Stimulated activated CD8-positive, alpha-beta memory T cell treated with anti-CD3 and anti-CD28 coated beads, Interleukin-7, amount 100 ng/mL, for 1 hour (primary cell): Measurements from ENCODE around the gene ADAM10.

Experiments
- DNase-seq, 2 donors: peaks; one replicate each; pipeline ENCODE4 v3.0.0-alpha.2; 2020; ENCODE audit warnings: low read depth in 2 of 2

Gene ADAM10

GRCh38 chr15:58715266-58715917 is 34.1 kb downstream of the ADAM10 start:
- no peak for DNase-seq

- DNase-seq = no peak
Measured at GRCh38 chr15:58710701-58711100, 38.8 kb downstream of the ADAM10 start.

GRCh38 chr15:58707397-58707796 is 42.1 kb downstream of the ADAM10 start:
- DNase-seq = no peak

- no peak for DNase-seq
Measured at GRCh38 chr15:58705105-58705504, 44.4 kb downstream of the ADAM10 start.

- no peak for DNase-seq
Measured at GRCh38 chr15:58704155-58704865, 45.2 kb downstream of the ADAM10 start.

- DNase-seq = no peak
Measured at GRCh38 chr15:58703610-58704009, 45.9 kb downstream of the ADAM10 start.

DNA sequence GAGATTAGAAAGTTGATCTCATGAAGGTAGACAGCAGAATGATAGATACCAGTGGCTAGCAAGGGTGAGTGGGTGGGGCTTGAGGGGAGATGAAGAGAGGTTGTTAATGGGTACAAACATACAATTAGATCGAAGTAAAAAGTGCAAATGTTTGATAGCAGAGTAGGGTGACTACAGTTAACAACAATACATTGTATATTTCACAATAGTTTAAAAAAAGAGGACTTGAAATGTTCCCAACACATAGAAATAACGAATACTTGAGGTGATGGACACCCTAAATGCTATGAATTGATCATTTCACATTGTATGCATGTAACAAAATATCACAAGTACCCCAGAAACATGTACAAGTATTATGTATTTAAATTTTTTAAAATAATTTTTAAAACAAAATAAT is 47.3 kb downstream of the ADAM10 start:
- DNase-seq = no peak

DNA sequence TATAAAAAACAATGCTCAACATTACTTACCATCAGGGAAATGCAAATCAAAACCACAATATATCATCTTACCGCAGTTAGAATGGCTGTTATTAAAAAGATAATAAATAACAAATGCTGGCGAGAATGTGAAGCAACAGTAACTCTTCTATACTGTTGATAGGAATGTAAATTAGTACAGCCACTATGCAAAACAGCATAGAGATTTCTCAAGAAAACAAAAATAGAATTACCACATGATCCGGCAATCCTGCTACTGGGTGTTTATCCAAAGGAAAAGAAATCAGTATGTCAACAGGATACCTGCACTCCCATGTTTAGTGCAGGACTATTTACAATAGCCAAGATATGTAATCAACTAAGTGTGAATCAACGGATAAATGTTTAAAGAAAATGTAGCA is 48.1 kb downstream of the ADAM10 start:
- DNase-seq = no peak

GRCh38 chr15:58699769-58700168 is 49.7 kb downstream of the ADAM10 start:
- no peak for DNase-seq

DNA sequence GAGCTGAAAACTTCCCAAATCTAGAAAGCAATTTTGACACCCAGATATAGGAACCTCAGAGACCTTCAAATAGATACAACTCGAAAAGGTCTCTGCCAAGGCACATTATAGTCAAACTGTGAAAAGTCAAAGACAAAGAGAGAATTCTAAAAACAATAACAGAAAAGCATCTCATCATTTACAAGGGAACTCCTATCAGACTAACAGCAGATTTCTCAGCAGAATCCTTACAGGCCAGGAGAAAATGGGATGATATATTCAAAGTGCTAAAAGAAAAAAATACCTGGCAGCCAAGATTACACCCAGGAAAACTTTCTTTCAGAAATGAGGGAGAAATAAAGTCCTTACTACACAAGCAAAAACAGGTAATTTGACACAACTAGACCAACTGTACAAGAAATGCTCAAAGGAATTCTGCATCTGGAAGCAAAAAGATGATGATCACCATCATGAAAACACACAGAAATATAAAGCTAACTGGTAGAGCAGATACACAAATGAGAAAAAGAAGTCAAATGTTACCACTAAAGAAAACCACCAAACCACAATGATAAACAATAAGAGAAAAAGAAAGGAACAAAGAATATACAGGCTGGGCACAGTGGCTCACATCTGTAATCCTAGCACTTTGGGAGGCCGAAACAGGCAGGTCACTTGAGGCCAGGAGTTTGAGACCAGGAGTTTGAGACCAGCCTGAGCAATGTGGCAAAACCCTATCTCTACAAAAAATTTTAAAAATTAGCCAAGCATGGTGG is 50.4 kb downstream of the ADAM10 start:
- no peak for DNase-seq

DNA sequence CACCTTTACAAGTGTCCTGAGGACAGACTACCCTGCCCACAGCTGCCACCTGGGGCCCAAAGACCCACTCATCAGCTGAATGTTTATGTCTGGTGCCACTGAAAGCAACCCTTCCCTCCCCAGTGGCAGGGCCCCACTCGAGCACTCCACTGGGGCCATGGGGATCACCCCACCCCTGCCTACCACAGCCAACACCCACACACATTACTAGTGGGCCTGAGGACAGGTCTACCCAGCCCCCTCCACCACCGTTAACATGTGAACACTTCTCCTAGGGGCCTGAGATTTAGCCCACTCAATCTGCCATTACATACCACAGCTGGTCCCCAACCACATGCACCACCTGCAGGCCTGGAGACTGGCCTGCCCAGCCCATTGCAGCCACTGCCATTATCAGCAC is 52.3 kb downstream of the ADAM10 start:
- DNase-seq = no peak

GRCh38 chr15:58696738-58697137 is 52.8 kb downstream of the ADAM10 start:
- DNase-seq = no peak

GRCh38 chr15:58694641-58695398 is 54.7 kb downstream of the ADAM10 start:
- DNase-seq = no peak

GRCh38 chr15:58690703-58691102 is 58.8 kb downstream of the ADAM10 start:
- no peak for DNase-seq

DNA sequence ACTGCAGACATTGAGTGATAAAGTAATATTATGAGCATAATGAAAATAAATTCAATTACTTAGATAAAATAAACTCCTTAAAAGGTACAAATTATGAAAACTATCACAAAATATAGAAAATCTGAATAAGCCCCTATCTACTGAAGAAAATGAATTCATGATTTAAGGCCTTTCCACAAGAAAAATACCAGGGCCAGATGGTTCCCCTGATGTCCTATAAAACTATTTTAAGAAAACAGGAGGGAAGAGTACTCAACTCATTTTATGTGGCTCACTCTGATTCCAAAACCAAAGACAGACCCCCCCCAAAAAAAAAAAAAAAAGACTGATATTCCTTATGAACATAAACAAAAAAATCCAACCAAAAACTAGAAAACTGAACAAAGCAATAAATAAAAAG is 59.9 kb downstream of the ADAM10 start:
- no peak for DNase-seq

DNA sequence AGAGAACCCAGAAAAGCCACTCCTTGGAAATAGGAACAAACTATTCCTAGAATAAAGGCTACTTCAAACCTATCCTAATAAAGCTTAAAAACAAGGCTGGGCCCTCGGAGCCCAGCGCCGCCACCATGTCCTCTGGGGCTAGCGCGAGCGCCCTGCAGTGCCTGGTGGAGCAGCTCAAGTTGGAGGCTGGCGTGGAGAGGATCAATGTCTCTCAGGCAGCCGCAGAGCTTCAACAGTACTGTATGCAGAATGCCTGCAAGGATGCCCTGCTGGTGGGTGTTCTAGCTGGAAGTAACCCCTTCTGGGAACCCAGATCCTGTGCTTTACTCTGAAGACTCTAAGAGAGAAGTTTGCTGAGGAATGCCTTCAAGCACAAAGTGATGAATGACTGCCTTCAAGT is 63.2 kb downstream of the ADAM10 start:
- no peak for DNase-seq

- DNase-seq = no peak
Measured at GRCh38 chr15:58684751-58685150, 64.8 kb downstream of the ADAM10 start.

GRCh38 chr15:58684036-58684710 is 65.3 kb downstream of the ADAM10 start:
- no peak for DNase-seq

DNA sequence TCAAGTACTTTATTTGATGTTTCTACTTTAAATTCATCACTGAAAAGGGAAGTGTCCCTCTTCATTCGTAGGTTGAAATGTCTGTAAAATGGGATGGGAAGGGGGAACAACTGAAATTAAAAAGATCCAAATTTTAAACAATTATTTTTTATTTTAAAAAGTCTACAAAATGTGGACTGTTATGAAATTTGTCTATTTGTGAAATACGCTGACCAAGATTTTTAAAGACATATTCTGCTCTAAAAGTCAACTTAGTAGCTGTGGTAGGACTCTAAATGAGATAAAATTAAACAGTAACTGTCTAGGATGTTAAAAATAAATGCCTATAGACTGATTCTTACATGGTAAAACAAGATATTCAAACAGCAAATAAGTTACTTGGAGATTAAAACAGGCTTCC is 67.3 kb downstream of the ADAM10 start:
- DNase-seq = no peak

- no peak for DNase-seq
Measured at GRCh38 chr15:58678683-58679082, 70.8 kb downstream of the ADAM10 start.

DNA sequence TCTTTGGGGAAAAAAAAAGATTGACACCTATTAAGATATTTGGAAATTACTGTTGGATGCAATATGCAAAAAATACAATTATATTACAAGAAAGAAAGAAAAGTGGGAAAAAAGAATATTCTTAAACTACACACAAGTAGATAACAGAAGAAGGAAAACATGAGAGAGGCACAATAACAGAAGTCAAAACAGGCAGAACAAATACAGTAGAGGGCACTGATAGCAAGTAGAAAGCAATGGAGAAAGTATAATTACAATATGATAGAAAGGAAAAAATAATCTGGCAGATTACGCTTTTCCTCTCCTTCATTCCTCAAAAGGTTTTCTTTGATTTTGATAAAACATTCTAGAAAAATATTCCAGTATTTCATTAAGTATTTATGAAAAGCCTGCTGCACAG is 72.1 kb downstream of the ADAM10 start:
- no peak for DNase-seq

- no peak for DNase-seq
Measured at GRCh38 chr15:58676766-58677165, 72.7 kb downstream of the ADAM10 start.
